K562 (cell line): ENCODE measurements around the gene TMEM120A. TPM values are rescaled to one million over a fixed set of nuclear protein-coding genes. Genes with fewer than 3 reads are reported as not detected.
A peak's percentile ranks its signal among the peaks of the same experiment; 100 is the strongest.

Experiments
- AFF4 ChIP-seq: sonication (generic); formaldehyde crosslinking; IDR thresholded peaks from 2 replicates; pipeline ENCODE4 v1.8.0; 2023; ENCODE audit warnings: mild to moderate bottlenecking, missing genetic modification reagents
- ELF2 ChIP-seq: fragments of 250-450 bp; sonication (Bioruptor Pico); IDR thresholded peaks from 2 replicates; pipeline ENCODE4 v1.5.0; 2021; ENCODE audit warnings: mild to moderate bottlenecking
- FOXK2 ChIP-seq, 2 experiments: fragments of 450-650 bp; IDR thresholded peaks in 1 of 2; conservative IDR thresholded peaks in 1 of 2; 2 replicates each; pipeline ENCODE4 v1.6.1; 2016; ENCODE audit warnings: low read depth in 2 of 2, mild to moderate bottlenecking in 1 of 2
- GATAD2B ChIP-seq: fragments of 450-650 bp; IDR thresholded peaks from 2 replicates; pipeline ENCODE4 v1.6.1; 2017; ENCODE audit warnings: mild to moderate bottlenecking, borderline replicate concordance
- GTF2A2 ChIP-seq: IDR thresholded peaks from 2 replicates; pipeline ENCODE4 v1.6.1; 2016; ENCODE audit warnings: mild to moderate bottlenecking, missing genetic modification characterization, missing compliant biosample characterization
- HDAC2 ChIP-seq: fragments of 450-650 bp; IDR thresholded peaks from 2 replicates; pipeline ENCODE4 v1.6.1; 2016; ENCODE audit warnings: mild to moderate bottlenecking
- MAFF ChIP-seq: IDR thresholded peaks from 2 replicates; pipeline ENCODE4 v1.6.1; 2012; ENCODE audit warnings: low read length, improper control_type of control experiment
- MAX ChIP-seq: sonication (generic); formaldehyde crosslinking; IDR thresholded peaks from 2 replicates; pipeline ENCODE4 v1.9.0; 2022; ENCODE audit warnings: mild to moderate bottlenecking, missing genetic modification reagents
- NR2C2 ChIP-seq, 2 experiments: fragments of 200-800 bp in 1 of 2; sonication (Bioruptor generic) in 1 of 2; sonication (generic) in 1 of 2; formaldehyde crosslinking in 1 of 2; IDR thresholded peaks; 2 replicates each; pipeline versions ENCODE4 v1.6.1 to v1.8.0; 2016 to 2022; ENCODE audit warnings: mild to moderate bottlenecking in 1 of 2, missing compliant biosample characterization in 1 of 2, missing genetic modification characterization in 1 of 2, missing genetic modification reagents in 1 of 2
- SIX5 ChIP-seq, 2 experiments: IDR thresholded peaks; 2 replicates each; pipeline ENCODE4 v1.6.1; 2011; ENCODE audit warnings: low read length in 2 of 2, borderline replicate concordance in 1 of 2, low read depth in 1 of 2, mild to moderate bottlenecking in 1 of 2, moderate library complexity in 1 of 2; ENCODE audit not compliant: insufficient read depth in 1 of 2
- SMAD4 ChIP-seq: fragments of 250-450 bp; sonication (Bioruptor Pico); conservative IDR thresholded peaks from 2 replicates; pipeline ENCODE4 v1.8.0; 2021; ENCODE audit warnings: inconsistent platforms, mild to moderate bottlenecking, moderate library complexity
- TCFL5 ChIP-seq: fragments of 250-450 bp; sonication (Bioruptor Pico); conservative IDR thresholded peaks from 2 replicates; pipeline ENCODE4 v1.6.1; 2021; ENCODE audit warnings: mild to moderate bottlenecking, moderate library complexity, matching md5 sums
- TFAP4 ChIP-seq: sonication (generic); formaldehyde crosslinking; IDR thresholded peaks from 2 replicates; pipeline ENCODE4 v1.8.0; 2022; ENCODE audit warnings: missing genetic modification reagents, mild to moderate bottlenecking, moderate library complexity, borderline replicate concordance
- TOE1 ChIP-seq, 2 experiments: fragments of 450-650 bp in 1 of 2; sonication (generic) in 1 of 2; formaldehyde crosslinking in 1 of 2; IDR thresholded peaks; 2 replicates each; pipeline versions ENCODE4 v1.7.1 to v1.8.0; 2016 to 2022; ENCODE audit warnings: borderline replicate concordance in 2 of 2, mild to moderate bottlenecking in 2 of 2, antibody characterized with exemption in 1 of 2, inconsistent platforms in 1 of 2, low read depth in 1 of 2, missing genetic modification reagents in 1 of 2, moderate library complexity in 1 of 2
- XRCC5 ChIP-seq: fragments of 200-400 bp; formaldehyde crosslinking; IDR thresholded peaks from 2 replicates; pipeline ENCODE4 v1.6.1; 2017; ENCODE audit warnings: low read depth, mild to moderate bottlenecking, low read length
- ZBTB1 ChIP-seq: sonication (generic); formaldehyde crosslinking; IDR thresholded peaks from 2 replicates; pipeline ENCODE4 v1.8.1; 2023; ENCODE audit warnings: missing genetic modification reagents, low read depth, mild to moderate bottlenecking, borderline replicate concordance
- ZNF561 ChIP-seq: fragments of 450-650 bp; formaldehyde crosslinking; conservative IDR thresholded peaks from 2 replicates; pipeline ENCODE4 v1.4.0; 2020; ENCODE audit warnings: mild to moderate bottlenecking, moderate library complexity
- ZNF57 ChIP-seq: fragments of 450-650 bp; formaldehyde crosslinking; IDR thresholded peaks from 2 replicates; pipeline ENCODE4 v1.4.0; 2020; ENCODE audit warnings: mild to moderate bottlenecking, moderate library complexity
- polyA plus RNA-seq, 8 experiments: library from polyadenylated mRNA; depleted of rRNA in 4 of 8; stranded (reverse) in 5 of 8; unstranded in 3 of 8; fragments of >200 nt; fragmentation: Nextera tagmentation in 2 of 8; fragmentation: Illumina TruSeq in 1 of 8; extraction: Ambion mirVana in 2 of 8; extraction: Trizol in 1 of 8; gene quantifications; 2 replicates each; pipeline versions ENCODE4 v1.2.1 to v1.2.3, GENCODE V29; 2011 to 2014; ENCODE audit warnings: inconsistent platforms in 1 of 8, missing spikeins in 1 of 8
- total RNA-seq, 7 experiments: library from RNA; depleted of rRNA in 6 of 7; stranded (reverse); fragments of >200 nt in 6 of 7; fragmentation: Illumina TruSeq in 2 of 7; extraction: Trizol in 2 of 7; gene quantifications; 2 replicates each; pipeline versions ENCODE4 v1.2.1 to v1.2.3, GENCODE V29; 2011 to 2021; ENCODE audit warnings: low replicate concordance in 1 of 7
- TF ChIP-seq, protein P1 (sequence below): fragments of 200-400 bp; formaldehyde crosslinking; IDR thresholded peaks from 2 replicates; pipeline ENCODE4 v1.6.1; 2017; ENCODE audit warnings: mild to moderate bottlenecking, low read depth, low read length, moderate library complexity

TMEM120A gene
- total and polyA plus RNA-seq, 9 of the 15 experiments (the other 6 are each of a cell fraction or from before 2014, with no cell fraction given) = 2.3 to 90.2 (median 22.9) TPM

- TF ChIP-seq GTF2A2 (peak; percentile 27; the same call in 1 of the 2 replicates), MAX (CRISPR knock-in tag) (peak; percentile 85), SMAD4 (CRISPR knock-in tag) (peak; percentile 92; the same call in 1 of the 2 replicates), TFAP4 (CRISPR knock-in tag) (peak; percentile 95), ZNF561 (CRISPR knock-in tag) (no peak), TOE1 (IDR thresholded peaks at IDR 0.05; ENCODE audit: borderline replicate concordance) (peak; percentile 90), TOE1 (CRISPR knock-in tag; IDR thresholded peaks at IDR 0.05; ENCODE audit: borderline replicate concordance, low read depth) (no peak), ZNF57 (no peak), SIX5 (IDR thresholded peaks at IDR 0.05; ENCODE audit: borderline replicate concordance in 1 of 2, insufficient read depth in 1 of 2, low read depth in 1 of 2, low read length in 2 of 2) (no peak), ZBTB1 (CRISPR knock-in tag) (no peak), XRCC5 (no peak), MAFF (peak; percentile 98), FOXK2 (conservative IDR thresholded peaks at IDR 0.05 in 1 of 2, IDR thresholded peaks at IDR 0.05 in 1 of 2; ENCODE audit: low read depth in 2 of 2) (peak; percentile 89 to 91), TCFL5 (no peak), ELF2 (peak; percentile 78), GATAD2B (no peak), AFF4 (CRISPR knock-in tag) (no peak), HDAC2 (peak; percentile 96), NR2C2 (CRISPR knock-in tag; IDR thresholded peaks at IDR 0.05) (0 out of 2 replicates have a peak, but pooled peaks have one; percentile 26), NR2C2 (tag; IDR thresholded peaks at IDR 0.05) (peak; percentile 63)
- TF ChIP-seq, protein P1, sequence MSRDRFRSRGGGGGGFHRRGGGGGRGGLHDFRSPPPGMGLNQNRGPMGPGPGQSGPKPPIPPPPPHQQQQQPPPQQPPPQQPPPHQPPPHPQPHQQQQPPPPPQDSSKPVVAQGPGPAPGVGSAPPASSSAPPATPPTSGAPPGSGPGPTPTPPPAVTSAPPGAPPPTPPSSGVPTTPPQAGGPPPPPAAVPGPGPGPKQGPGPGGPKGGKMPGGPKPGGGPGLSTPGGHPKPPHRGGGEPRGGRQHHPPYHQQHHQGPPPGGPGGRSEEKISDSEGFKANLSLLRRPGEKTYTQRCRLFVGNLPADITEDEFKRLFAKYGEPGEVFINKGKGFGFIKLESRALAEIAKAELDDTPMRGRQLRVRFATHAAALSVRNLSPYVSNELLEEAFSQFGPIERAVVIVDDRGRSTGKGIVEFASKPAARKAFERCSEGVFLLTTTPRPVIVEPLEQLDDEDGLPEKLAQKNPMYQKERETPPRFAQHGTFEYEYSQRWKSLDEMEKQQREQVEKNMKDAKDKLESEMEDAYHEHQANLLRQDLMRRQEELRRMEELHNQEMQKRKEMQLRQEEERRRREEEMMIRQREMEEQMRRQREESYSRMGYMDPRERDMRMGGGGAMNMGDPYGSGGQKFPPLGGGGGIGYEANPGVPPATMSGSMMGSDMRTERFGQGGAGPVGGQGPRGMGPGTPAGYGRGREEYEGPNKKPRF = no peak
Measured at GRCh38 chr7:75937958-75938786, 56.2 kb downstream of the TMEM120A start (continued).
